OCI-LY1 (cell line): Measurements from ENCODE around the gene CPM.

Experiments
- H2AFZ ChIP-seq: fragments of 200-600 bp; sonication (generic), shearing (Covaris generic); 2 replicates; pipeline ENCODE4 v1.6.0; 2014; ENCODE audit warnings: antibody characterized with exemption, mild to moderate bottlenecking, low read length
- H3F3A ChIP-seq: fragments of 200-600 bp; sonication (generic), shearing (Covaris generic); 2 replicates; pipeline ENCODE4 v1.6.0; 2014; ENCODE audit warnings: mild to moderate bottlenecking, antibody characterized with exemption, low read length, moderate library complexity; ENCODE audit not compliant: insufficient read depth
- H3K27ac ChIP-seq: fragments of 200-600 bp; sonication (generic); 2 replicates; pipeline ENCODE4 v1.5.1; 2014; ENCODE audit warnings: low read length, mixed run types, mild to moderate bottlenecking, low read depth; ENCODE audit not compliant: poor library complexity, severe bottlenecking
- H3K27me3 ChIP-seq: fragments of 200-600 bp; sonication (generic); 2 replicates; pipeline ENCODE4 v1.6.0; 2014; ENCODE audit warnings: antibody characterized with exemption, mild to moderate bottlenecking, low read length, moderate library complexity; ENCODE audit not compliant: insufficient read depth
- H3K36me3 ChIP-seq: fragments of 200-600 bp; sonication (generic); 2 replicates; pipeline ENCODE4 v1.6.1; 2014; ENCODE audit warnings: mild to moderate bottlenecking, antibody characterized with exemption, low read length, moderate library complexity, mixed read lengths; ENCODE audit not compliant: insufficient read depth
- H3K4me1 ChIP-seq: fragments of 200-600 bp; sonication (generic); 2 replicates; pipeline ENCODE4 v1.5.1; 2014; ENCODE audit warnings: mild to moderate bottlenecking, low read length, moderate library complexity; ENCODE audit not compliant: insufficient read depth, severe bottlenecking
- H3K4me2 ChIP-seq: fragments of 200-600 bp; sonication (generic), shearing (Covaris generic); 2 replicates; pipeline ENCODE4 v1.6.1; 2014; ENCODE audit warnings: low read length
- H3K4me3 ChIP-seq: fragments of 200-600 bp; sonication (generic); 2 replicates; pipeline ENCODE4 v1.5.1; 2014; ENCODE audit warnings: low read length, low read depth, mild to moderate bottlenecking, mixed read lengths; ENCODE audit not compliant: poor library complexity, severe bottlenecking
- H3K79me2 ChIP-seq: fragments of 200-600 bp; shearing (Covaris generic); 2 replicates; pipeline ENCODE4 v1.6.1; 2016; ENCODE audit warnings: mixed run types, low read length, mixed read lengths; ENCODE audit not compliant: insufficient read depth
- H3K9ac ChIP-seq: fragments of 200-600 bp; sonication (generic), shearing (Covaris generic); 2 replicates; pipeline ENCODE4 v1.6.1; 2014; ENCODE audit warnings: mild to moderate bottlenecking, low read length, mixed read lengths
- H3K9me2 ChIP-seq: fragments of 200-600 bp; sonication (generic), shearing (Covaris generic); 2 replicates; pipeline ENCODE4 v1.6.1; 2014; ENCODE audit warnings: low read depth, mild to moderate bottlenecking, low read length, mixed read lengths
- H3K9me3 ChIP-seq: fragments of 200-600 bp; shearing (Covaris generic); 2 replicates; pipeline ENCODE4 v1.6.1; 2014; ENCODE audit warnings: low read length, mixed read lengths
- H4K20me1 ChIP-seq: fragments of 200-600 bp; sonication (generic), shearing (Covaris generic); 2 replicates; pipeline ENCODE4 v1.6.0; 2016; ENCODE audit warnings: mild to moderate bottlenecking, low read length; ENCODE audit not compliant: insufficient read depth
- CTCF ChIP-seq: fragments of 200-600 bp; sonication (generic), shearing (Covaris generic); IDR thresholded peaks from 2 replicates; pipeline ENCODE4 v1.5.1; 2017; ENCODE audit warnings: mild to moderate bottlenecking, antibody characterized with exemption, low read length, moderate library complexity, mixed read lengths
- EZH2 ChIP-seq: fragments of 200-600 bp; sonication (generic), shearing (Covaris generic); IDR thresholded peaks from 2 replicates; pipeline ENCODE4 v1.8.0; 2017; ENCODE audit warnings: borderline replicate concordance, mixed run types, mild to moderate bottlenecking, antibody characterized with exemption, low read length, moderate library complexity, mixed read lengths

The CPM gene

GRCh38 chr12:68884251-68884650, 48.7 kb downstream of the CPM start:
- Histone ChIP-seq H3K9me3 (no peaks in the 10 kb centered on the region), H3K27ac (no peak overlapping the region), H3F3A (no peaks in the 10 kb centered on the region), H3K36me3 (no peaks in the 10 kb centered on the region), H3K4me2 (no peak overlapping the region), H3K4me1 (peaks cover under 1% of the 10 kb centered on the region), H3K9ac (no peak overlapping the region), H4K20me1 (no peaks in the 10 kb centered on the region), H2AFZ (no peak overlapping the region), H3K27me3 (no peaks in the 10 kb centered on the region), H3K4me3 (no peak overlapping the region), H3K79me2 (no peaks in the 10 kb centered on the region), H3K9me2 (no peaks in the 10 kb centered on the region)
- TF ChIP-seq CTCF: no peak
- TF ChIP-seq EZH2: no peak

DNA sequence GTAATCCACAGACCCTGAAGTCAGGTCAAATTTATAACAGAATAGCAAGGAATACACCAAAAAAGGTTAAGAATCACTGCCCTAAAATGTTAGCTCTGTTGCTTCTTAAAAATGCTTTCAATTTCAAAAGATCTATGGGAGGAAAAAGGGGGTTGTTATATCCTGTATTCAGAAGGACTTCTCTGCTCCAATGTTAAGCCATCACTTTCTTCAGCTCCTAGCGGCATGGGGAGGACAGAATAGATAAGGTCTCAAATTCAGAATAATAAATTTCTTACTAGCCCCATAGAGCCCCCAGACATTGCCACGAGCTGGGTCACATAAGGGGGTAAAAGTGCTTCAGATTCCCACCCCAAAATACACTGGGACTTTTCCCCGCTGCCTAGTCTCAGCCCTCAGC, 49.8 kb downstream of the CPM start:
- no peaks in the 10 kb centered on the region for H3F3A ChIP-seq
- H3K36me3 ChIP-seq: no peaks in the 10 kb centered on the region
- H3K4me1 ChIP-seq: no peaks in the 10 kb centered on the region
- no peaks in the 10 kb centered on the region for H3K9me2 ChIP-seq
- TF ChIP-seq CTCF (no peak), EZH2 (no peak)
- no peak overlapping the region for H3K27ac ChIP-seq
- H4K20me1 ChIP-seq: no peaks in the 10 kb centered on the region
- H3K79me2 ChIP-seq: no peaks in the 10 kb centered on the region
- no peak overlapping the region for H3K4me2 ChIP-seq
- H3K9ac ChIP-seq: no peak overlapping the region
- no peaks in the 10 kb centered on the region for H3K27me3 ChIP-seq
- H2AFZ ChIP-seq: no peak overlapping the region
- H3K9me3 ChIP-seq: no peaks in the 10 kb centered on the region
- no peak overlapping the region for H3K4me3 ChIP-seq

GRCh38 chr12:68882251-68882964, 50.6 kb downstream of the CPM start:
- Histone ChIP-seq H2AFZ (no peak overlapping the region), H3K79me2 (no peaks in the 10 kb centered on the region), H3F3A (no peaks in the 10 kb centered on the region), H3K9ac (no peak overlapping the region), H3K36me3 (no peaks in the 10 kb centered on the region), H3K4me1 (no peaks in the 10 kb centered on the region), H3K27ac (no peak overlapping the region), H3K27me3 (no peaks in the 10 kb centered on the region), H3K9me2 (no peaks in the 10 kb centered on the region), H3K9me3 (no peaks in the 10 kb centered on the region), H3K4me3 (no peak overlapping the region), H3K4me2 (no peak overlapping the region), H4K20me1 (no peaks in the 10 kb centered on the region)
- no peak for TF ChIP-seq CTCF
- no peak for TF ChIP-seq EZH2
